GM23248 (cell line): ENCODE data around the gene ANGEL2. TPM values are rescaled to one million over a fixed set of nuclear protein-coding genes. Genes with fewer than 3 reads are reported as not detected.

ENCODE experiments used
- DNase-seq: peaks from one replicate; pipeline ENCODE4 v3.0.0-alpha.2; 2015
- H2AFZ ChIP-seq: fragments of 200-600 bp; sonication (generic); 2 replicates; pipeline ENCODE4 v1.6.1; 2016; ENCODE audit warnings: antibody characterized with exemption
- H3F3A ChIP-seq: fragments of 200-600 bp; sonication (generic); 2 replicates; pipeline ENCODE4 v1.6.1; 2016; ENCODE audit warnings: mild to moderate bottlenecking, antibody characterized with exemption, mixed run types; ENCODE audit not compliant: insufficient read depth
- H3K27ac ChIP-seq: fragments of 200-600 bp; sonication (generic); 2 replicates; pipeline ENCODE4 v1.5.1; 2016; ENCODE audit warnings: mild to moderate bottlenecking
- H3K27me3 ChIP-seq: fragments of 200-600 bp; sonication (generic); replicated peaks from 2 replicates; pipeline ENCODE4 v1.6.1; 2016; ENCODE audit warnings: mild to moderate bottlenecking; ENCODE audit not compliant: insufficient read depth
- H3K36me3 ChIP-seq: fragments of 200-600 bp; sonication (generic); 2 replicates; pipeline ENCODE4 v1.6.1; 2016; ENCODE audit warnings: low read depth, mild to moderate bottlenecking
- H3K4me1 ChIP-seq: fragments of 200-600 bp; sonication (generic); 2 replicates; pipeline ENCODE4 v1.6.1; 2016; ENCODE audit warnings: mild to moderate bottlenecking; ENCODE audit not compliant: insufficient read depth
- H3K4me2 ChIP-seq: fragments of 200-600 bp; sonication (generic); one replicate; pipeline ENCODE4 v1.6.1; 2016; ENCODE audit warnings: mild to moderate bottlenecking; ENCODE audit not compliant: unreplicated experiment
- H3K4me3 ChIP-seq: fragments of 200-600 bp; sonication (generic); 2 replicates; pipeline ENCODE4 v1.5.1; 2016; ENCODE audit warnings: mild to moderate bottlenecking
- H3K79me2 ChIP-seq: fragments of 200-600 bp; sonication (generic); 2 replicates; pipeline ENCODE4 v1.6.1; 2016; ENCODE audit warnings: mild to moderate bottlenecking; ENCODE audit not compliant: insufficient read depth
- H3K9ac ChIP-seq: fragments of 200-600 bp; sonication (generic); 2 replicates; pipeline ENCODE4 v1.6.1; 2016; ENCODE audit warnings: mild to moderate bottlenecking
- H3K9me2 ChIP-seq: fragments of 200-600 bp; sonication (generic); 2 replicates; pipeline ENCODE4 v1.6.1; 2016; ENCODE audit warnings: mixed run types, mild to moderate bottlenecking, moderate library complexity; ENCODE audit not compliant: insufficient read depth
- H3K9me3 ChIP-seq: fragments of 200-600 bp; sonication (generic); one replicate; pipeline ENCODE4 v1.6.1; 2017; ENCODE audit warnings: low read depth
- H4K20me1 ChIP-seq: fragments of 200-600 bp; sonication (generic); 2 replicates; pipeline ENCODE4 v1.6.0; 2016; ENCODE audit not compliant: insufficient read depth
- EZH2 ChIP-seq: fragments of 200-600 bp; sonication (generic); IDR thresholded peaks from 2 replicates; pipeline ENCODE4 v1.6.1; 2018; ENCODE audit warnings: antibody characterized with exemption, mild to moderate bottlenecking; ENCODE audit not compliant: insufficient read depth, poor library complexity, severe bottlenecking
- EZH2phosphoT487 ChIP-seq: fragments of 200-600 bp; sonication (generic); IDR thresholded peaks from 2 replicates; pipeline ENCODE4 v1.6.1; 2018; ENCODE audit warnings: antibody characterized with exemption, moderate library complexity, mild to moderate bottlenecking, low read depth; ENCODE audit not compliant: insufficient read depth
- WGBS, 2 experiments: methylation state at CpG; one replicate each; pipeline ENCODE4 v1.1.6; 2015 to 2017; ENCODE audit warnings: low lambda C conversion rate in 2 of 2, low coverage in 1 of 2; ENCODE audit errors: missing lambda C conversion rate in 2 of 2; 5-methylcytosine and 5-hydroxymethylcytosine counted together
- in situ Hi-C: fragments of 300-500 bp; cut with MboI; formaldehyde crosslinking; loops from 2 replicates; pipeline ENCODE4 v1.15.0; 2020
- polyA plus RNA-seq: library from polyadenylated mRNA; unstranded; fragments of >200 nt; fragmentation: Nextera tagmentation; extraction: Ambion mirVana; gene quantifications from 2 replicates; pipeline ENCODE4 v1.2.1, GENCODE V29; 2016
- total RNA-seq: library from RNA; depleted of rRNA; stranded (reverse); fragments of >200 nt; shearing (Covaris generic); gene quantifications from 2 replicates; pipeline ENCODE4 v1.2.3, GENCODE V29; 2014

Gene ANGEL2
- total and polyA plus RNA-seq, 2 experiments from 2014 or later: 19.7 to 28.5 TPM

GRCh38 chr1:213057264-213058059 is 41.8 kb upstream of the ANGEL2 start:
- Histone ChIP-seq H3K9me3 (no peaks in the 10 kb centered on the region), H3K9me2 (no peaks in the 10 kb centered on the region), H3K27ac (no peak overlapping the region), H3F3A (peaks cover 5% of the 10 kb centered on the region; the same call in 1 of the 2 replicates), H3K4me1 (peaks cover 6% of the 10 kb centered on the region; the same call in 1 of the 2 replicates), H4K20me1 (peaks cover 11% of the 10 kb centered on the region; the same call in 1 of the 2 replicates), H3K36me3 (no peaks in the 10 kb centered on the region), H3K27me3 (no peaks in the 10 kb centered on the region), H2AFZ (no peak overlapping the region), H3K4me2 (no peak overlapping the region), H3K79me2 (peaks cover 100% of the 10 kb centered on the region), H3K4me3 (no peak overlapping the region), H3K9ac (no peak overlapping the region)
- TF ChIP-seq EZH2phosphoT487 (no peak), EZH2 (no peak)
- 93% methylated on average over 5 of the region's 5 CpGs for WGBS, 2 experiments
- in situ Hi-C loops: no loop called here
- no peak for DNase-seq

- H3K27me3 ChIP-seq: no peaks in the 10 kb centered on the region
- no peak overlapping the region for H2AFZ ChIP-seq
- H4K20me1 ChIP-seq: peaks cover 6% of the 10 kb centered on the region; the same call in 1 of the 2 replicates
- H3K79me2 ChIP-seq: peaks cover 92% of the 10 kb centered on the region
- H3K9ac ChIP-seq: no peak overlapping the region
- no peaks in the 10 kb centered on the region for H3K9me2 ChIP-seq
- H3K36me3 ChIP-seq: no peaks in the 10 kb centered on the region
- no peak overlapping the region for H3K4me2 ChIP-seq
- WGBS, 2 experiments: 93 to 97% methylated on average over 3 of the region's 3 CpGs
- no peak overlapping the region for H3K27ac ChIP-seq
- TF ChIP-seq EZH2 (no peak), EZH2phosphoT487 (no peak)
- no peak overlapping the region for H3K4me3 ChIP-seq
- no peaks in the 10 kb centered on the region for H3K9me3 ChIP-seq
- no peak for DNase-seq
- peaks cover 12% of the 10 kb centered on the region for H3F3A ChIP-seq
- H3K4me1 ChIP-seq: peaks cover 12% of the 10 kb centered on the region
- in situ Hi-C loops: no loop called here
Measured at GRCh38 chr1:213055767-213056166, 40.1 kb upstream of the ANGEL2 start.

GRCh38 chr1:213054733-213055591 is 39.3 kb upstream of the ANGEL2 start:
- no peak for DNase-seq
- peaks cover 83% of the 10 kb centered on the region for H3K79me2 ChIP-seq

GRCh38 chr1:213054142-213054541 is 38.5 kb upstream of the ANGEL2 start:
- DNase-seq: no peak
- no peak for TF ChIP-seq EZH2phosphoT487
- H4K20me1 ChIP-seq: peaks cover 6% of the 10 kb centered on the region; the same call in 1 of the 2 replicates
- H3K9me3 ChIP-seq: no peaks in the 10 kb centered on the region
- H3K4me3 ChIP-seq: no peak overlapping the region
- peaks cover 75% of the 10 kb centered on the region for H3K79me2 ChIP-seq
- H3K27ac ChIP-seq: no peak overlapping the region
- no peak overlapping the region for H3K9ac ChIP-seq
- no peaks in the 10 kb centered on the region for H3K9me2 ChIP-seq
- no peaks in the 10 kb centered on the region for H3K27me3 ChIP-seq
- peaks cover 12% of the 10 kb centered on the region for H3K4me1 ChIP-seq
- in situ Hi-C loops: no loop called here
- H3K4me2 ChIP-seq: no peak overlapping the region
- WGBS, 2 experiments: 95 to 98% methylated on average over 2 of the region's 2 CpGs
- H2AFZ ChIP-seq: no peak overlapping the region
- peaks cover 12% of the 10 kb centered on the region for H3F3A ChIP-seq
- no peaks in the 10 kb centered on the region for H3K36me3 ChIP-seq

More at GRCh38 chr1:213054733-213055591, 39.3 kb upstream of the ANGEL2 start:
- Histone ChIP-seq H3K4me1 (peaks cover 12% of the 10 kb centered on the region), H3K9ac (no peak overlapping the region), H3K4me3 (no peak overlapping the region), H3K9me3 (no peaks in the 10 kb centered on the region), H3K36me3 (no peaks in the 10 kb centered on the region), H3K27me3 (no peaks in the 10 kb centered on the region), H3K9me2 (no peaks in the 10 kb centered on the region), H3K27ac (no peak overlapping the region), H2AFZ (no peak overlapping the region), H3K4me2 (no peak overlapping the region), H3F3A (peaks cover 12% of the 10 kb centered on the region), H4K20me1 (peaks cover 6% of the 10 kb centered on the region; the same call in 1 of the 2 replicates)
- in situ Hi-C loops: no loop called here
- no peak for TF ChIP-seq EZH2
